PFSK-1 (cell line): Measurements from ENCODE around the gene PLPPR1.

ENCODE experiments used
- POLR2AphosphoS5 ChIP-seq: IDR thresholded peaks from 2 replicates; pipeline ENCODE4 v1.6.1; 2012; ENCODE audit warnings: low read depth, mild to moderate bottlenecking, control low read depth, low read length, moderate library complexity
- REST ChIP-seq, 2 experiments: IDR thresholded peaks; 2 replicates each; pipeline versions ENCODE4 v1.6.1 to v1.8.0; 2011 to 2012; ENCODE audit warnings: low read depth in 2 of 2, low read length in 2 of 2, control low read depth in 1 of 2, inconsistent platforms in 1 of 2, mild to moderate bottlenecking in 1 of 2, moderate library complexity in 1 of 2; ENCODE audit not compliant: insufficient read depth in 1 of 2

GRCh38 chr9:101254733-101255433 lies 226.4 kb downstream of the PLPPR1 start:
- TF ChIP-seq REST (IDR thresholded peaks at IDR 0.05; ENCODE audit: insufficient read depth in 1 of 2, low read depth in 2 of 2, low read length in 2 of 2) (no peak), POLR2AphosphoS5 (no peak)
